Effector memory CD8-positive, alpha-beta T cell (primary cell): ENCODE data around the gene CLSTN2.

Experiments used
- ATAC-seq: fragments of 150-1000 bp; cut with Tn5 transposase; replicated peaks from 2 replicates; pipeline ENCODE4 v1.10.0; 2021; ENCODE audit warnings: mild to moderate bottlenecking, moderate library complexity
- DNase-seq, 3 experiments: peaks; one replicate each; pipeline ENCODE4 v3.0.0; 2021
- H3K27ac Mint-ChIP-seq, 2 donors: one replicate each; pipeline ENCODE4 v1.8.0; 2022; ENCODE audit warnings: mild to moderate bottlenecking in 2 of 2, mixed read lengths in 2 of 2, moderate library complexity in 2 of 2
- H3K27me3 Mint-ChIP-seq, 2 donors: one replicate each; pipeline ENCODE4 v1.8.0; 2022; ENCODE audit warnings: mixed read lengths in 2 of 2
- H3K36me3 Mint-ChIP-seq: one replicate; pipeline ENCODE4 v1.8.0; 2022; ENCODE audit warnings: mild to moderate bottlenecking, moderate library complexity, mixed read lengths; ENCODE audit not compliant: insufficient read depth
- H3K4me1 Mint-ChIP-seq, 2 donors: one replicate each; pipeline ENCODE4 v1.8.0; 2022; ENCODE audit warnings: low read depth in 2 of 2, mixed read lengths in 2 of 2
- H3K4me3 Mint-ChIP-seq, 2 donors: one replicate each; pipeline ENCODE4 v1.8.0; 2022; ENCODE audit warnings: mild to moderate bottlenecking in 2 of 2, mixed read lengths in 2 of 2, moderate library complexity in 2 of 2
- H3K9me3 Mint-ChIP-seq, 2 donors: one replicate each; pipeline ENCODE4 v1.8.0; 2022; ENCODE audit warnings: mixed read lengths in 2 of 2

The CLSTN2 gene

DNA sequence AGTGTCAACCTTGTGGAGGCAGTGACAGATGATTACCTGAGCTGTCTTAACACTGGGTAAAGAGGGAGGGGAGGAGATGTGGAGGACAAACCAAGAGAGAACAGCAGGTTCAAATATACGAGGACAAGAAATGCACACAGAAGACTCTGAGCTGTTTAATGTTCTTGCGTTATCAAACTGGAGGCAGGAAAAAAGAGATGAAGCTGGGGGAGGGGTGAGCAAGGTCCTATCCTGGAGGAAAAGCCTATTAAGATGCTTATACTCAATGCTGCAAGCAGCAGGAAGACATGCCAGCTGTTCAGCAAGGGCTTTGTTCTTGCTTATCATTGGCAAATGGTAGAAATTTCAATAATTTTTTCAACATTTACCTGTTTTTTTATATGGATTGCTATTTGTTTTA, 397.1 kb downstream of the CLSTN2 start:
- Mint-ChIP-seq H3K9me3 (no peaks in the 10 kb centered on the region), H3K36me3 (peaks cover 3% of the 10 kb centered on the region), H3K4me3 (no peak overlapping the region), H3K27ac (no peak overlapping the region), H3K4me1 (no peaks in the 10 kb centered on the region), H3K27me3 (no peaks in the 10 kb centered on the region)
- DNase-seq = no peak
- no peak for ATAC-seq

- Mint-ChIP-seq H3K4me1 (no peaks in the 10 kb centered on the region), H3K4me3 (no peak overlapping the region), H3K36me3 (peaks cover 3% of the 10 kb centered on the region), H3K9me3 (no peaks in the 10 kb centered on the region), H3K27me3 (no peaks in the 10 kb centered on the region), H3K27ac (no peak overlapping the region)
- ATAC-seq (no peak), DNase-seq (no peak)
Observed at GRCh38 chr3:140334132-140334929, 399.3 kb downstream of the CLSTN2 start.

DNA sequence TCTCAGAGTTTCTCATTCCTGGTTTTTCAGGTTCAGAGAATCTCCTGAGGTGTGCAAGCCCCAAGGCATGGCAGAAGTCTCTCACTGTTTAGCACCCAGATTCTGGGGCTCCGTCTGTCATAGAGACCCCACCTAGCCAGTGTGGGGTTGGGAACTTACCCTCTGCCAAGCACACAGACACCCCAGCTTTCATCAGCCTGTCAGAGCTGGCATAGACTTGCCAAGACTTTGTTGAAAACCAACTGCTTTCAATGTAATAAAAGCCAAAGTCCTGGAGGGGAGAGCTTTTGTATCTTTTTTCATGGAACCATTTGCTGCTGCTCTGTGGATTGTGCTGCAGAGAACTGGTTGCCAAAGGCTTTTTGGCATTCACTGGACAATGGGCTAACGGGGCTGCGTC, 401.5 kb downstream of the CLSTN2 start:
- Mint-ChIP-seq H3K9me3 (no peaks in the 10 kb centered on the region), H3K4me3 (no peak overlapping the region), H3K27ac (no peak overlapping the region), H3K4me1 (no peaks in the 10 kb centered on the region), H3K36me3 (peaks cover 3% of the 10 kb centered on the region), H3K27me3 (no peaks in the 10 kb centered on the region)
- ATAC-seq (no peak), DNase-seq (no peak)

DNA sequence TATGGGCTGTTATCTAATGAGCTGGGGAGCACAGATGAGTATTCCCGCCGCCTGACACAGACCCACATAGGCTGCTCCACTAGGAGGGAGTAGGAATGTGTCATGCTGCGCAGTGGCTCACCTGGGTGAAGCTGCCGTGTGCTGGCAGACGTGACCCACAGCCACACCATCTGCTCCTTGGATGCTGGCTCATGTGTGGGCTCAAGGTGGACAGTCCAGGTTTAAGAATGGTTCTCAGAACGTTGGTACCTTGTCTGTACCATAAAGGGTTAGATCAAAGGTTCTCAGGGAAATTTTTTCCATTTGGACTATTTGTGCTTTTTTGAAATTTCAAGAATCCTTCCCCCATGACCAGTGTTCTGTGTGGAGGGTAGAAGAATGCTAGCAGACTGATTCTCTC, 403.9 kb downstream of the CLSTN2 start:
- Mint-ChIP-seq H3K4me3 (no peak overlapping the region), H3K27ac (no peak overlapping the region), H3K27me3 (no peaks in the 10 kb centered on the region), H3K4me1 (no peaks in the 10 kb centered on the region), H3K9me3 (no peaks in the 10 kb centered on the region), H3K36me3 (no peaks in the 10 kb centered on the region)
- ATAC-seq (no peak), DNase-seq (no peak)

DNA sequence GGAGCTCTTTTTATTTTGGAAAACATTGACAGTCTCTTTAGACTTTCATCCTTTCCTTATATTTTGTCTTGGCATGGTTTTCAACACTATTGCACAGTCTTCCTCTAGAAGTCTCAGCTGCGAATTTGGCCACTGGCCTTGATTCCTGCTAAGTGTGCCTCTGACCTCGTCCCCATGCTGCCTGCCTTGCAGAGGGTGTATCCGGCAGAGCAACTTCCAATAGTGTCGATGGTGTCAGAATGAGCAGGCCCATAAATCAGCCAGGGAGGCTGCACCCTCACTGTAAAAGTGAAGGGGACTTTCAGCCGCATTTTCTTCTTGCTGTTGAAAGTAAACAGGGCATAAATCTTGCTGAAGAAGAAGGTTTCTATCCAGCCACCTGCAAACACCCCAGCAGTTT, 406.2 kb downstream of the CLSTN2 start:
- no peak overlapping the region for H3K27ac Mint-ChIP-seq
- no peak for DNase-seq
- no peaks in the 10 kb centered on the region for H3K4me1 Mint-ChIP-seq
- no peaks in the 10 kb centered on the region for H3K36me3 Mint-ChIP-seq
- ATAC-seq = no peak
- no peaks in the 10 kb centered on the region for H3K27me3 Mint-ChIP-seq
- H3K4me3 Mint-ChIP-seq = no peak overlapping the region
- H3K9me3 Mint-ChIP-seq = no peaks in the 10 kb centered on the region

GRCh38 chr3:140341817-140342403, 406.9 kb downstream of the CLSTN2 start:
- Mint-ChIP-seq H3K36me3 (no peaks in the 10 kb centered on the region), H3K4me1 (no peaks in the 10 kb centered on the region), H3K4me3 (no peak overlapping the region), H3K27ac (no peak overlapping the region), H3K9me3 (no peaks in the 10 kb centered on the region), H3K27me3 (no peaks in the 10 kb centered on the region)
- no peak for DNase-seq
- no peak for ATAC-seq

DNA sequence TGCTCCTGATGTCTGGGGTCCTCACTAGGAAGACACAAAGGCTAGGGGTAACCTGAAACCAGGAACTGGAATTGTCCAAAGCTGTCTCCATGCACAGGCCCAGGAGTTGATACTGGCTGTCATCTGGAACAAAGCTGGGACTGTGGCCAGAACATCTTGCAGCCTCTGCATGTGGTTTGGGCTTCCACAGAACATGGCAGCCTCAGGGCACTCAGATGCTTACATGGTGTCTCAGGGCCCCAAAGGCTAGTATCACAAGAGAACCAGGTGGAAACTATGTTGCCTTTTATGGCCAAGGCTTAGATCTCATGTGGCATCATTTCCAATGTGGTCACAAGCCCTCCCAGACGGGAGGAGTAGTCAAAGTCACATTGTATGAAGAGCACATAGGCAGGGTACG, 407.7 kb downstream of the CLSTN2 start:
- no peaks in the 10 kb centered on the region for H3K4me1 Mint-ChIP-seq
- no peaks in the 10 kb centered on the region for H3K27me3 Mint-ChIP-seq
- no peaks in the 10 kb centered on the region for H3K9me3 Mint-ChIP-seq
- H3K4me3 Mint-ChIP-seq = no peak overlapping the region
- DNase-seq (no peak), ATAC-seq (no peak)
- H3K36me3 Mint-ChIP-seq = no peaks in the 10 kb centered on the region
- H3K27ac Mint-ChIP-seq = no peak overlapping the region

GRCh38 chr3:140343211-140344081, 408.5 kb downstream of the CLSTN2 start:
- no peaks in the 10 kb centered on the region for H3K36me3 Mint-ChIP-seq
- no peaks in the 10 kb centered on the region for H3K4me1 Mint-ChIP-seq
- H3K27me3 Mint-ChIP-seq = no peaks in the 10 kb centered on the region
- no peak overlapping the region for H3K4me3 Mint-ChIP-seq
- H3K27ac Mint-ChIP-seq = no peak overlapping the region
- no peak for DNase-seq
- no peaks in the 10 kb centered on the region for H3K9me3 Mint-ChIP-seq
- no peak for ATAC-seq

DNA sequence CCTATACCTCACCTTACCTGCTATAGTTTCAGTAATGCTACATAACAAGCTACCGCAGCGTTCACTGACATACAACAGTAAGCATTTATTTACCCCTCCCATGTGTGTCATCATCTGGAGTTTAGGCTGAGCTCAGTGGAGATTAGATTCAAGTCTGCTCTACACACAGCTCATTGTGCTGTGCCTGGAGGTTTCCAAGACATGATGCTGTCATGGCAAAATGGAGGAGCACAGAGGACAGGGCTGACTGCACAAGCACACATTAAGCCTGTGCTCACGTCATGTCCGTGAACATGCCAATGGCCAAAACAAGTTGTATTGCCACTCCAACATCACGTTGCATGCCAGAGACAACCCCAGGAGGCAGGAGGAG, 409.1 kb downstream of the CLSTN2 start:
- ATAC-seq (no peak), DNase-seq (no peak)
- Mint-ChIP-seq H3K4me1 (no peaks in the 10 kb centered on the region), H3K9me3 (no peaks in the 10 kb centered on the region), H3K36me3 (no peaks in the 10 kb centered on the region), H3K27me3 (no peaks in the 10 kb centered on the region), H3K27ac (no peak overlapping the region), H3K4me3 (no peak overlapping the region)

DNA sequence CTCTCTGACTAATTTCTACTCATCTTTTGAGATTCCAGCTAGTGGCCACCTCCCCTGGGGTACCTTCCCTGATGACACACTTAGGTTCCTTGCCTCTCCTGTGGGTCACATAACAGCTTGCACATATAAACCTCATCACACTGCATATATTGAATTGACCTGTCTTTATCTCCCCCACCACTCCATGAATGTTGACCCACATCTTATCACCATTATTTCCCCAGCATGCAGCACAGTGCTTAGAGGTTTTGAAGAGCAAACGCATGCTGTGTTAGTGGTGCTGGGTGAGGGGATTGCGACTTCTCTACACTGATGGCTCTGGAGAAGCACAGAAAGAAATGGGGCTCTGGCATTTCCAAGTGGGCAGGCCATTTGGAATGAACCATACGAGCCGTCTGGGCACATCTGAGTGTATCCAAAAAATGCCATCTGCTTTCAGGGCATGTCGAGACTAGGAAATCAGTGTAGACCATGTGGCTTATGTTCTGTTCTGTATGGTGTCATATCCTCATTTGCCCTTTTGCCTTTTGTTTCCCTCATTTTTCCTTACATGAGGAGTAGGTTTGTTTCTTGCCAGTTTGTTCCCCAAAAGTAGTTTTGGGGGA, 409.7 kb downstream of the CLSTN2 start:
- H3K4me3 Mint-ChIP-seq = no peak overlapping the region
- DNase-seq = no peak
- no peaks in the 10 kb centered on the region for H3K9me3 Mint-ChIP-seq
- no peaks in the 10 kb centered on the region for H3K27me3 Mint-ChIP-seq
- ATAC-seq = no peak
- H3K36me3 Mint-ChIP-seq = no peaks in the 10 kb centered on the region
- H3K27ac Mint-ChIP-seq = no peak overlapping the region
- H3K4me1 Mint-ChIP-seq = no peaks in the 10 kb centered on the region

GRCh38 chr3:140347151-140347550, 412.2 kb downstream of the CLSTN2 start:
- no peaks in the 10 kb centered on the region for H3K27me3 Mint-ChIP-seq
- ATAC-seq = no peak
- H3K4me3 Mint-ChIP-seq = no peak overlapping the region
- no peak overlapping the region for H3K27ac Mint-ChIP-seq
- no peaks in the 10 kb centered on the region for H3K9me3 Mint-ChIP-seq
- H3K36me3 Mint-ChIP-seq = no peaks in the 10 kb centered on the region
- no peak for DNase-seq
- no peaks in the 10 kb centered on the region for H3K4me1 Mint-ChIP-seq

DNA sequence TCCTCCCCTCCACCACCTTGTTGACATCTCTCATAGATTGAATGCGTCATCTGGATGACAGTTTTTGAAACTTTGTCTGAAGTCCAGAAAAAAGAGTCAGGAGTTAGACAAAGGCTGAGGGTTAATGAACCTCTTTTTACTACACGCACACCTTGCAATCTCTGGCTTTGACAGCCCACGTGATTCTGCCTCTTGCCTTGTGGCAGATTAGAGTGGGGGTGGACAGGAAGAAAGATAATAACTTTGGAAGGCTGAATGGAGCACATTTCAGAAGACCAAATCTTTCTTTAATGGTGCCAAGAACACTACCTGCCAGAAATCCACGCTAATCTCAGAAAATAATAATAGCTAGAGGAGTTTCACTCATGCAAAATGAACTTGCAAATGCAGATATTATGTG, 415.0 kb downstream of the CLSTN2 start:
- Mint-ChIP-seq H3K9me3 (no peaks in the 10 kb centered on the region), H3K27ac (no peak overlapping the region), H3K4me1 (no peaks in the 10 kb centered on the region), H3K27me3 (peaks cover 0 to 4% of the 10 kb centered on the region in 2 donors), H3K36me3 (no peaks in the 10 kb centered on the region), H3K4me3 (no peak overlapping the region)
- DNase-seq (no peak), ATAC-seq (no peak)

DNA sequence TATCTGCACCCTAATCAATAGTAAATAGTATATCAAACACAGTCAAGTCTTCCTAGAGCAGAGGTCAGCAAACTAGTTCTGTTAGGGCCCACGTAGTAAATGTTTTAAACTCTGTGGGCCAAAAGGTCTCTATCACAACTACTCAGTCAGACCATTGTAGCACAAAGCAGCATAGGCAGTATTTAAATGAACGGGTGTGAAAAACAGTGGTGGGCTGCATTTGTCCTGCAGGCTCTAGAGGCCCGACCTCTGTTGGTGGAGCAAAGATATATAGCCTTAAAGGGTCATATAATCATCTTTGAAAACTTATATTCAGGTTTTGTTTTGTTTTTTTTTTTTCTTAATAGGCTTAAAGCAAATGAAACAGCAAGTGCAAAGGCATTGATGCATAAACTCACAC, 416.5 kb downstream of the CLSTN2 start:
- no peak overlapping the region for H3K27ac Mint-ChIP-seq
- no peak for DNase-seq
- no peak for ATAC-seq
- H3K9me3 Mint-ChIP-seq = no peaks in the 10 kb centered on the region
- H3K27me3 Mint-ChIP-seq = peaks cover 0 to 8% of the 10 kb centered on the region in 2 donors
- H3K4me3 Mint-ChIP-seq = no peak overlapping the region
- no peaks in the 10 kb centered on the region for H3K36me3 Mint-ChIP-seq
- no peaks in the 10 kb centered on the region for H3K4me1 Mint-ChIP-seq
